ENCODE measurements around the gene ACSM3. TPM values are rescaled to one million over a fixed set of nuclear protein-coding genes. Genes with fewer than 3 reads are reported as not detected.
"Not testable (repeated sequence)": the region's sequence is repeated elsewhere in the genome, so short reads cannot be mapped to it uniquely, and the experiment has no call there.

The ACSM3 gene
- total and polyA plus RNA-seq, 4 experiments from 2014 or later = 3.3 to 6.7 (median 5.4) TPM

GRCh38 chr16:20755799-20756198, 8.0 kb upstream of the ACSM3 start:
- H3K27me3 Mint-ChIP-seq; CTCF ChIA-PET (ENCODE audit: partially characterized antibody); H3K36me3 Mint-ChIP-seq; H3K4me1 Mint-ChIP-seq; DNase-seq; H3K4me3 ChIP-seq (ENCODE audit: low read length in 2 of 2); H3K9me3 ChIP-seq (ENCODE audit: control insufficient read depth in 1 of 2, low read length in 2 of 2); H3K27me3 ChIP-seq (ENCODE audit: insufficient read depth, low read length); POLR2A ChIA-PET (ENCODE audit: partially characterized antibody); H3K4me1 ChIP-seq (ENCODE audit: insufficient read depth, low read length); intact Hi-C loops (cut with micrococcal nuclease); H3K36me3 ChIP-seq (ENCODE audit: insufficient read depth, low read length); H3K27ac ChIP-seq (ENCODE audit: low read depth, low read length); H3K27ac Mint-ChIP-seq; H3K4me3 Mint-ChIP-seq: not testable (repeated sequence)
- H3K9me3 Mint-ChIP-seq = peaks cover 0 to 21% (median 12%) of the 10 kb centered on the region in 8 donors

- Mint-ChIP-seq H3K27ac (no peak overlapping the region), H3K4me1 (peaks cover 12 to 34% (median 24%) of the 10 kb centered on the region in 4 donors), H3K27me3 (no peaks in the 10 kb centered on the region), H3K4me3 (no peak overlapping the region), H3K9me3 (peaks cover 0 to 11% (median 5%) of the 10 kb centered on the region in 8 donors), H3K36me3 (peaks cover 9 to 18% of the 10 kb centered on the region in 2 donors)
- ChIA-PET POLR2A (ENCODE audit: partially characterized antibody) (interaction anchor here (4.9 kb wide), 1 partner anchor 19 kb away, joined by 32 read pairs; the partner anchor contains the start of gene THUMPD1), CTCF (ENCODE audit: partially characterized antibody) (no interaction called here)
- H3K9me3 ChIP-seq (ENCODE audit: control insufficient read depth in 1 of 2, low read length in 2 of 2) = no peaks in the 10 kb centered on the region
- H3K4me3 ChIP-seq (ENCODE audit: low read length in 2 of 2) = no peak overlapping the region
- H3K27me3 ChIP-seq (ENCODE audit: insufficient read depth, low read length) = no peaks in the 10 kb centered on the region
- H3K36me3 ChIP-seq (ENCODE audit: insufficient read depth, low read length) = no peaks in the 10 kb centered on the region
- DNase-seq = no peak
- peaks cover 20% of the 10 kb centered on the region for H3K4me1 ChIP-seq (ENCODE audit: insufficient read depth, low read length)
- H3K27ac ChIP-seq (ENCODE audit: low read depth, low read length) = no peak overlapping the region
- intact Hi-C loops (cut with micrococcal nuclease) = loop anchor here (5.0 kb wide), 1 partner anchor 142 kb away; the partner anchor contains the start of genes DCUN1D3 and LYRM1
Measured at GRCh38 chr16:20760346-20760745, 3.5 kb upstream of the ACSM3 start.

- no peaks in the 10 kb centered on the region for H3K9me3 ChIP-seq (ENCODE audit: control insufficient read depth in 1 of 2, low read length in 2 of 2)
- no peaks in the 10 kb centered on the region for H3K36me3 ChIP-seq (ENCODE audit: insufficient read depth, low read length)
- Mint-ChIP-seq H3K4me1 (peaks cover 12 to 34% (median 24%) of the 10 kb centered on the region in 4 donors), H3K36me3 (peaks cover 9 to 18% of the 10 kb centered on the region in 2 donors), H3K9me3 (peaks cover 0 to 11% (median 5%) of the 10 kb centered on the region in 8 donors), H3K27ac (no peak overlapping the region), H3K27me3 (no peaks in the 10 kb centered on the region), H3K4me3 (peak overlapping the region in 1 of 8 donors; percentile 5)
- H3K4me1 ChIP-seq (ENCODE audit: insufficient read depth, low read length) = peaks cover 20% of the 10 kb centered on the region
- ChIA-PET POLR2A (ENCODE audit: partially characterized antibody) (interaction anchor here (4.9 kb wide), 1 partner anchor 20 kb away, joined by 32 read pairs; the partner anchor contains the start of gene THUMPD1), CTCF (ENCODE audit: partially characterized antibody) (no interaction called here)
- H3K27me3 ChIP-seq (ENCODE audit: insufficient read depth, low read length) = no peaks in the 10 kb centered on the region
- H3K27ac ChIP-seq (ENCODE audit: low read depth, low read length) = no peak overlapping the region
- intact Hi-C loops (cut with micrococcal nuclease) = loop anchor here (5.0 kb wide), 1 partner anchor 141 kb away; the partner anchor contains the start of genes DCUN1D3 and LYRM1
- no peak for DNase-seq
- H3K4me3 ChIP-seq (ENCODE audit: low read length in 2 of 2) = no peak overlapping the region
Measured at GRCh38 chr16:20761175-20761574, 2.6 kb upstream of the ACSM3 start.

GRCh38 chr16:20762404-20763123, 1.2 kb upstream of the ACSM3 start:
- H3K36me3 Mint-ChIP-seq = peaks cover 9 to 18% of the 10 kb centered on the region in 2 donors
- H3K27ac Mint-ChIP-seq = peak overlapping the region in 6 of 7 donors; percentile 80 to 99 (median 98)
- Histone ChIP-seq H3K9me3 (ENCODE audit: control insufficient read depth in 1 of 2, low read length in 2 of 2) (no peaks in the 10 kb centered on the region), H3K4me3 (ENCODE audit: low read length in 2 of 2) (no peak overlapping the region), H3K4me1 (ENCODE audit: insufficient read depth, low read length) (peaks cover 20% of the 10 kb centered on the region), H3K27ac (ENCODE audit: low read depth, low read length) (peak overlapping the region; percentile 64), H3K36me3 (ENCODE audit: insufficient read depth, low read length) (no peaks in the 10 kb centered on the region), H3K27me3 (ENCODE audit: insufficient read depth, low read length) (no peaks in the 10 kb centered on the region)
- CTCF ChIA-PET (ENCODE audit: partially characterized antibody) = interaction anchor here (0.6 to 0.9 kb wide), 2 partner anchors 22 to 866 kb away, joined by 3 to 4 read pairs; no protein-coding TSS in a partner anchor
- peaks cover 0 to 11% (median 4%) of the 10 kb centered on the region in 8 donors for H3K9me3 Mint-ChIP-seq
- intact Hi-C loops (cut with micrococcal nuclease) = loop anchor here (1.0 to 5.0 kb wide), 2 partner anchors 21 to 140 kb away; partner anchors contain the start of genes DCUN1D3, LYRM1 and THUMPD1
- POLR2A ChIA-PET (ENCODE audit: partially characterized antibody) = interaction anchor here (4.9 kb wide), 1 partner anchor 21 kb away, joined by 32 read pairs; the partner anchor contains the start of gene THUMPD1
- no peak for DNase-seq
- no peaks in the 10 kb centered on the region for H3K27me3 Mint-ChIP-seq
- H3K4me1 Mint-ChIP-seq = peaks cover 12 to 34% (median 24%) of the 10 kb centered on the region in 4 donors
- H3K4me3 Mint-ChIP-seq = peak overlapping the region; percentile 88 to 97 (median 94)

GRCh38 chr16:20764448-20764847, 634 bp downstream of the ACSM3 start:
- H3K36me3 ChIP-seq (ENCODE audit: insufficient read depth, low read length); H3K27me3 ChIP-seq (ENCODE audit: insufficient read depth, low read length); H3K27me3 Mint-ChIP-seq; H3K9me3 ChIP-seq (ENCODE audit: control insufficient read depth in 1 of 2, low read length in 2 of 2); DNase-seq; H3K4me3 ChIP-seq (ENCODE audit: low read length in 2 of 2); H3K27ac ChIP-seq (ENCODE audit: low read depth, low read length): not testable (repeated sequence)
- intact Hi-C loops (cut with micrococcal nuclease) = loop anchor here (1.0 to 5.0 kb wide), 2 partner anchors 42 to 138 kb away; partner anchors contain the start of genes DCUN1D3, ERI2, LYRM1 and REXO5
- peaks cover 20% of the 10 kb centered on the region for H3K4me1 ChIP-seq (ENCODE audit: insufficient read depth, low read length)
- Mint-ChIP-seq H3K9me3 (peaks cover 0 to 11% (median 2%) of the 10 kb centered on the region in 8 donors), H3K4me3 (peak overlapping the region in 1 of 8 donors; percentile 16), H3K36me3 (peaks cover 9 to 18% of the 10 kb centered on the region in 2 donors), H3K4me1 (peaks cover 12 to 34% (median 24%) of the 10 kb centered on the region in 4 donors), H3K27ac (peak overlapping the region in 3 of 7 donors; percentile 29 to 80 (median 69))
- ChIA-PET POLR2A (ENCODE audit: partially characterized antibody) (interaction anchor here (0.9 to 4.9 kb wide), 3 partner anchors 14 to 34 kb away, joined by 3 to 32 read pairs (median 3); partner anchors contain the start of gene THUMPD1), CTCF (ENCODE audit: partially characterized antibody) (interaction anchor here (0.9 to 1.9 kb wide), 4 partner anchors 13 to 34 kb away, joined by 3 to 5 read pairs (median 4); partner anchors contain the start of gene THUMPD1)

- H3K4me3 ChIP-seq (ENCODE audit: low read length in 2 of 2) = no peak overlapping the region
- Mint-ChIP-seq H3K36me3 (peaks cover 9 to 13% of the 10 kb centered on the region in 2 donors), H3K27ac (no peak overlapping the region), H3K4me3 (no peak overlapping the region), H3K4me1 (peaks cover 12 to 34% (median 24%) of the 10 kb centered on the region in 4 donors), H3K9me3 (peaks cover 0 to 5% (median 0%) of the 10 kb centered on the region in 8 donors), H3K27me3 (no peaks in the 10 kb centered on the region)
- intact Hi-C loops (cut with micrococcal nuclease) = no loop called here
- no peak for DNase-seq
- ChIA-PET CTCF (ENCODE audit: partially characterized antibody) (interaction anchor here (1.1 to 1.9 kb wide), 3 partner anchors 12 to 83 kb away, joined by 3 to 5 read pairs (median 4); partner anchors contain the start of gene THUMPD1), POLR2A (ENCODE audit: partially characterized antibody) (no interaction called here)
- no peaks in the 10 kb centered on the region for H3K9me3 ChIP-seq (ENCODE audit: control insufficient read depth in 1 of 2, low read length in 2 of 2)
- H3K27me3 ChIP-seq (ENCODE audit: insufficient read depth, low read length) = no peaks in the 10 kb centered on the region
- no peaks in the 10 kb centered on the region for H3K36me3 ChIP-seq (ENCODE audit: insufficient read depth, low read length)
- H3K4me1 ChIP-seq (ENCODE audit: insufficient read depth, low read length) = peaks cover 20% of the 10 kb centered on the region
- H3K27ac ChIP-seq (ENCODE audit: low read depth, low read length) = no peak overlapping the region
Measured at GRCh38 chr16:20765732-20766131, 1.9 kb downstream of the ACSM3 start.

GRCh38 chr16:20766294-20766693, 2.5 kb downstream of the ACSM3 start:
- H3K36me3 ChIP-seq (ENCODE audit: insufficient read depth, low read length) = no peaks in the 10 kb centered on the region
- DNase-seq = no peak
- Mint-ChIP-seq H3K36me3 (peaks cover 7 to 9% of the 10 kb centered on the region in 2 donors), H3K4me3 (no peak overlapping the region), H3K9me3 (peaks cover 0 to 5% (median 0%) of the 10 kb centered on the region in 8 donors), H3K27ac (no peak overlapping the region), H3K4me1 (peaks cover 12 to 33% (median 23%) of the 10 kb centered on the region in 4 donors), H3K27me3 (no peaks in the 10 kb centered on the region)
- no peaks in the 10 kb centered on the region for H3K27me3 ChIP-seq (ENCODE audit: insufficient read depth, low read length)
- no peaks in the 10 kb centered on the region for H3K9me3 ChIP-seq (ENCODE audit: control insufficient read depth in 1 of 2, low read length in 2 of 2)
- H3K4me3 ChIP-seq (ENCODE audit: low read length in 2 of 2) = no peak overlapping the region
- intact Hi-C loops (cut with micrococcal nuclease) = no loop called here
- H3K27ac ChIP-seq (ENCODE audit: low read depth, low read length) = no peak overlapping the region
- peaks cover 20% of the 10 kb centered on the region for H3K4me1 ChIP-seq (ENCODE audit: insufficient read depth, low read length)
- CTCF ChIA-PET (ENCODE audit: partially characterized antibody) = interaction anchor here (1.9 kb wide), 1 partner anchor 11 kb away, joined by 4 read pairs; no protein-coding TSS in a partner anchor
- POLR2A ChIA-PET (ENCODE audit: partially characterized antibody) = no interaction called here
